GM21786 (cell line): ENCODE measurements around the gene ZBTB20.

Experiments
- ATAC-seq: cut with Tn5 transposase; IDR thresholded peaks from one replicate; pipeline ENCODE4 v1.9.1; 2021; ENCODE audit not compliant: unreplicated experiment

Gene ZBTB20

GRCh38 chr3:114556657-114557213 lies 590.4 kb downstream of the ZBTB20 start:
- no peak for ATAC-seq

- ATAC-seq: no peak
Observed at GRCh38 chr3:114554731-114555130, 592.4 kb downstream of the ZBTB20 start.

- no peak for ATAC-seq
Observed at GRCh38 chr3:114553949-114554593, 593.0 kb downstream of the ZBTB20 start.

- no peak for ATAC-seq
Observed at GRCh38 chr3:114552527-114552812, 594.6 kb downstream of the ZBTB20 start.

- no peak for ATAC-seq
Observed at GRCh38 chr3:114551770-114552526, 595.1 kb downstream of the ZBTB20 start.

GRCh38 chr3:114550165-114550564 lies 596.9 kb downstream of the ZBTB20 start:
- ATAC-seq: no peak

- no peak for ATAC-seq
Observed at GRCh38 chr3:114545193-114545592, 601.9 kb downstream of the ZBTB20 start.

- ATAC-seq: no peak
Observed at GRCh38 chr3:114542359-114542758, 604.7 kb downstream of the ZBTB20 start.

- ATAC-seq: no peak
Observed at GRCh38 chr3:114539525-114539924, 607.6 kb downstream of the ZBTB20 start.

- ATAC-seq: no peak
Observed at GRCh38 chr3:114538211-114538610, 608.9 kb downstream of the ZBTB20 start.

GRCh38 chr3:114528517-114528916 lies 618.6 kb downstream of the ZBTB20 start:
- ATAC-seq: no peak

- no peak for ATAC-seq
Observed at GRCh38 chr3:114527036-114527644, 619.9 kb downstream of the ZBTB20 start.

- ATAC-seq: no peak
Observed at GRCh38 chr3:114525278-114525677, 621.8 kb downstream of the ZBTB20 start.

- peak; percentile 80 for ATAC-seq
Observed at GRCh38 chr3:114519415-114519814, 627.7 kb downstream of the ZBTB20 start.

- no peak for ATAC-seq
Observed at GRCh38 chr3:114518206-114518808, 628.8 kb downstream of the ZBTB20 start.

- no peak for ATAC-seq
Observed at GRCh38 chr3:114510201-114510600, 636.9 kb downstream of the ZBTB20 start.

- no peak for ATAC-seq
Observed at GRCh38 chr3:114509756-114510155, 637.3 kb downstream of the ZBTB20 start.

GRCh38 chr3:114508976-114509375 lies 638.1 kb downstream of the ZBTB20 start:
- ATAC-seq: no peak

- no peak for ATAC-seq
Observed at GRCh38 chr3:114508208-114508607, 638.9 kb downstream of the ZBTB20 start.

GRCh38 chr3:114506591-114507300 lies 640.3 kb downstream of the ZBTB20 start:
- no peak for ATAC-seq
